GM23338 (cell line): Measurements from ENCODE around the gene OTUD4.

ENCODE experiments used
- CTCF ChIP-seq, 2 experiments: fragments of 200-600 bp in 1 of 2; sonication (generic) in 1 of 2; conservative IDR thresholded peaks; 2 replicates each; pipeline versions ENCODE4 v1.5.1 to v1.6.1; 2016 to 2017; ENCODE audit warnings: antibody characterized with exemption in 2 of 2, low read depth in 2 of 2, mild to moderate bottlenecking in 2 of 2, moderate library complexity in 1 of 2
- EZH2phosphoT487 ChIP-seq: fragments of 200-600 bp; sonication (generic); IDR thresholded peaks from one replicate; pipeline ENCODE4 v1.8.1; 2018; ENCODE audit warnings: antibody characterized with exemption; ENCODE audit not compliant: unreplicated experiment

- TF ChIP-seq EZH2phosphoT487 = no peak
- no peak for TF ChIP-seq CTCF (conservative IDR thresholded peaks at IDR 0.05; ENCODE audit: low read depth in 2 of 2)
Observed at GRCh38 chr4:145097821-145098674, 82.3 kb downstream of the OTUD4 start, which contains the start of the genes ABCE1 and ANAPC10.
